Fibroblast of the conjunctiva (primary cell): ENCODE results near the gene MAGEB3.
"Not testable (repeated sequence)": the region's sequence is repeated elsewhere in the genome, so short reads cannot be mapped to it uniquely, and the experiment has no call there.

Experiments
- DNase-seq: peaks from one replicate; pipeline ENCODE4 v3.0.0-alpha.2; 2010; ENCODE audit warnings: low read depth

The MAGEB3 gene, protein sequence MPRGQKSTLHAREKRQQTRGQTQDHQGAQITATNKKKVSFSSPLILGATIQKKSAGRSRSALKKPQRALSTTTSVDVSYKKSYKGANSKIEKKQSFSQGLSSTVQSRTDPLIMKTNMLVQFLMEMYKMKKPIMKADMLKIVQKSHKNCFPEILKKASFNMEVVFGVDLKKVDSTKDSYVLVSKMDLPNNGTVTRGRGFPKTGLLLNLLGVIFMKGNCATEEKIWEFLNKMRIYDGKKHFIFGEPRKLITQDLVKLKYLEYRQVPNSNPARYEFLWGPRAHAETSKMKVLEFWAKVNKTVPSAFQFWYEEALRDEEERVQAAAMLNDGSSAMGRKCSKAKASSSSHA

DNA sequence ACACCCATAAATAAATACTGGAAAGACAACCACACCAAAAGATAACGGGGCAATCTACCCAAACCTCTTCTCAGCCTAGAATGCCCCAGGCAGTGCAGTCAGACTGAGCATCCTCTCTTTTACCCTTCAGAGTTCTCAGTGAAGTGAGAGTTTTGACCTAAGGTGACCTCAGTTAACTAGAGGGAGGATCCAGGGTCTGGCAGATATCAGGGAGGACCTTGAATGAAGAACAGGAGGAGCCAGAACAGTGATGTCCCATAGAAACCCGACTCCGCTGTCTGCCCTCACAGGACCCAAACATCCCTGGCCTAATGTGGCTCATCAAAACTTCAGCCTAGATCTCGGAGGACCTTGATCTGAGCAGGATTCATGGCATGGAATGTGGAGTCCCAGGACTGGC is at the start of gene MAGEB3:
Gene MAGEB3, plus strand, starts transcription at position 263 of the 400 bp plus-strand sequence. CDS start 5,268 bp downstream, outside the sequence.
- no peak for DNase-seq

GRCh38 chrX:30181353-30181752 is 49.1 kb upstream of the MAGEB3 start:
- no peak for DNase-seq

GRCh38 chrX:30183554-30183953 is 46.9 kb upstream of the MAGEB3 start:
- DNase-seq = no peak

- no peak for DNase-seq
Observed at GRCh38 chrX:30190426-30190825, 40.0 kb upstream of the MAGEB3 start.

DNA sequence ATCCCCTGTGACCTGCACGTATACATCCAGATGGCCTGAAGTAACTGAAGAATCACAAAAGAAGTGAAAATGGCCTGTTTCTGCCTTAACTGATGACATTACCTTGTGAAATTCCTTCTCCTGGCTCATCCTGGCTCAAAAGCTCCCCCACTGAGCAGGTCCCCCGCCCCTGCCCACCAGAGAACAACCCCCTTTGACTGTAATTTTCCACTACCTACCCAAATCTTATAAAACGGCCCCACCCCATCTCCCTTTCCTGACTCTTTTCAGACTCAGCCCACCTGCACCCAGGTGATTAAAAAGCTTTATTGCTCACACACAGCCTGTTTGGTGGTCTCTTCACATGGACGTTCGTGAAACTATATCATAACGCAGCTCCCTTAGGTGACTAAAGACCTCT is 36.5 kb upstream of the MAGEB3 start:
- DNase-seq = not testable (repeated sequence)

GRCh38 chrX:30196322-30196721 is 34.1 kb upstream of the MAGEB3 start:
- no peak for DNase-seq

GRCh38 chrX:30212172-30212571 is 18.3 kb upstream of the MAGEB3 start:
- DNase-seq = no peak

DNA sequence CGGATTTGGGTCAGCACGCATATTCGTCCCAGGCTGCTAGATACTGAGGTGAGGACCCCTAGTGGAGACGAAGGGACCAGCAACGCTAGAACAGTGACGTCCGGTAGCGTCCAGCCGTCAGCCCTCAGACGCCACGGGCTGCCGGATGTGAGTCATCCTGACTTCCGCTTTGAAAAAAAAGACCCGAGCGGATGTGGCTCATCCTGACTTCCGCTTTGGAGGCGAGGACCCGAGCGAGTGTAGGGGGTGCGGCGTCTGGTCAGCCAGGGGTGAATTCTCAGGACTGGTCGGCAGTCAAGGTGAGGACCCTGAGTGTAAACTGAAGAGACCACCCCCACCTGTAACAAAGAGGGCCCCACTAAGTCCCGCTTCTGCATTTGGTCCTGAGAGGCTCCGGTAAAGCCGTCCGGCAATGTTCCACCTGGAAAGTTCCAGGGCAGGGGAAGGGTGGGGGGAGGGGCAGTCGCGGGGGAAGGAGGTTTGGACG is 15.1 kb upstream of the MAGEB3 start, which contains the start of gene MAGEB2:
Gene MAGEB2, plus strand, starts transcription at position 207 of the 487 bp plus-strand sequence. CDS start 3,018 bp downstream, outside the sequence.
- DNase-seq = no peak

DNA sequence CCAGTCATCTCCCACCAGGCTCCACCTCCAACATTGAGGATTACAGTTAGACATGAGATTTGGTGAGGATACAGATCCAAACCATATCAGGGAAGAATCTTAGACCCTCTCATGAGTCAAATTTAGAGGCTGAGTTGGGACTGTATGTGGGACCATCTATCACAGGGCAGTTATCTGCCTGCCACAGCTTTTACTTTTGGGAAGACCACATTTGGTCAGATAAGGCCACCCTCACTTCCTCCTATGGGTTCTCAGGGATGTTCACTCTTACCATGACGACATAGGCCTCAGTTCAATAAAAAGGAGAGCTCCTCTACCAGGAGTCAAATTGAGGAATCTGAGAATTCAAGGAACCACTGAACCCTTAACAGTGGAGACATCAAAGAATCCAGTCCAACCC is 13.0 kb upstream of the MAGEB3 start:
- no peak for DNase-seq

DNA sequence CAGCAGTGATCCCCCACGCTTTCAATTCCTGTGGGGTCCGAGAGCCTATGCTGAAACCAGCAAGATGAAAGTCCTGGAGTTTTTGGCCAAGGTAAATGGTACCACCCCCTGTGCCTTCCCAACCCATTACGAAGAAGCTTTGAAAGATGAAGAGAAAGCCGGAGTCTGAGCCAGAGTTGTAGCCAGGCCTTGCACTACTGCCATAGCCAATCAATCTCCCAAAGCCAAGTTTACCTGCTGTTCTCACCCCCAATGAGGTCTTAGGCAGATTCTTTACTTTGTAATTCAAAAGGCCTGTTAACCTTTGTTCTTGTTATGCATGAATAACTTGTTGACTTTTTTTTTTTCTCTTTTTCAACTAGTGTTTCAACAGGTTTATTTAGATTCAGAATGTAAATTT is 11.1 kb upstream of the MAGEB3 start:
- no peak for DNase-seq

GRCh38 chrX:30220661-30221060 is 9.8 kb upstream of the MAGEB3 start:
- DNase-seq = no peak

GRCh38 chrX:30224536-30224935 is 5.9 kb upstream of the MAGEB3 start:
- DNase-seq = no peak

- DNase-seq = no peak
Observed at GRCh38 chrX:30228526-30228925, 1.9 kb upstream of the MAGEB3 start.

GRCh38 chrX:30241724-30242415 is 11.4 kb downstream of the MAGEB3 start, which contains the start of gene MAGEB4:
Gene MAGEB4, plus strand, starts transcription at chrX:30242000. Its CDS starts 136 bp downstream, at chrX:30242136.
- DNase-seq = no peak

DNA sequence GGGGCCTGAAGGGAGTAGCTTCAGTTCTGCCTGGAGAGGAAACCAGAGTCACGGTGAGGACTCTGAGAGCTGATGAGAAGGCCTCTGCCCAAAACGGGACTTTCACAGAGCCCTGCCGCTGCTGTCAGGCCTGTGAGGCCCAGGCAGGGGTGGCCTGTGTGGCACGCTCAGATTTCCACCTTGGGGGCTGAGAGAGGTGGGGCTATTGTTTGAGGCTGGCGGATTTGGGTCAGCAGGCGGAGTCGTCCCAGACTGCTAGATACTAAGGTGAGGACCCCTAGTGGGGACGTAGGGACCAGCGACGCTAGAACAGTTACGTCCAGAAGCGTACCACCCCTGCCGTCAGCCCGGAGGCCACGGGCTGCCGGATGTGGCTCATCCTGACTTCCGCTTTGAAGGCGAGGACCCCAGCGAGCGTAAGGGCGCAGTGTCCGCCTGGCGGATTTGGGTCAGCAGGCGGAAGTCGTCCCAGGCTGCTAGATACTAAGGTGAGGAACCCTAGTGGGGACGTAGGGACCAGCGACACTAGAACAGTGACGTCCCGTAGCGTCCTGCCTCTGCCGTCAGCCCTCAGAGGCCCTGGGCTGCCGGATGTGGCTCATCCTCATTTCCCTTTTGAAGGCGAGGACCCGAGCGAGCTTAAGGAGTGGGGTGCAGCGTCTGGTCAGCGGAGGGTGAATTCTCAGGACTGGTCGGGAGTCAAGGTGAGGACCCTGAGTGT is 16.5 kb downstream of the MAGEB3 start, which contains the start of gene MAGEB1:
Gene MAGEB1, plus strand, starts transcription at position 378 of the 721 bp plus-strand sequence. CDS start 3,348 bp downstream, outside the sequence.
- DNase-seq = no peak

- no peak for DNase-seq
Observed at GRCh38 chrX:30248854-30249253, 18.4 kb downstream of the MAGEB3 start.

- DNase-seq = no peak
Observed at GRCh38 chrX:30253257-30253656, 22.8 kb downstream of the MAGEB3 start.

DNA sequence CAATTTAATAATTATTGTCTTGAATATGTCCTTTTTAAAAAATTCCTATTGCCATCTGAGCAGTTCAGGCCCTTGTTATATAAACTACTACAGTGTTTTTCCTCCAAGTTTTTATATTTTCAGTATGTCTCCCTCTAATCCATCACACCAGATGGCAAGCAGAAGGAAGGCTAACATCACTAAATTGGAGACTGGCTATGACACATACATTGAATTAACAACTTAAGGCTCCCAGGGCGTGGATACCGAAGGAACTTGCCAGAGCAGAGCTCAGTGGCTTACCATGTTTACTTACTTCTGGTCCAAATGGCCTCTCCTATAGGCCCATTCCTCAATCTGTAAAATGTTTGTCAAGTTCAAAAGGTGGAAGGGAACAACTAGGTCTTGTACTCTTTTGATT is 29.5 kb downstream of the MAGEB3 start:
- no peak for DNase-seq

DNA sequence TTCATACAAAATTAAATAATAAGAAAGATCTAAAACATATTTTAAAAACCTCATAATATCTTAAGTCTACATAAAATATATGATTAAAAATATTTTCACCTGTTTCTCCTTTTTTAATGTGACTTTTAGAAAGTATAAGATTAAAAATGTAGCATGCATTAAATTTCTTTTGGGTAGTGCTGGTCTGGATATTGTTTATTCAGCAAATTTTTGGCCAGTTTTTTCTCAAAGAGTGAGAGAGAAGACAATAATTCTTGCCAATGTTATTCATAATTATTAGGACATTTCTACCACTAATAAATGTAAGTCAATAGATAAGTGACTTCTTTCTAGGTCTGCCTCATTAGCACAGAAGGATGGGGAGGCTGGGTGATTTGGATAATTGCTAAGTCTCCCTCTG is 30.6 kb downstream of the MAGEB3 start:
- DNase-seq = no peak

DNA sequence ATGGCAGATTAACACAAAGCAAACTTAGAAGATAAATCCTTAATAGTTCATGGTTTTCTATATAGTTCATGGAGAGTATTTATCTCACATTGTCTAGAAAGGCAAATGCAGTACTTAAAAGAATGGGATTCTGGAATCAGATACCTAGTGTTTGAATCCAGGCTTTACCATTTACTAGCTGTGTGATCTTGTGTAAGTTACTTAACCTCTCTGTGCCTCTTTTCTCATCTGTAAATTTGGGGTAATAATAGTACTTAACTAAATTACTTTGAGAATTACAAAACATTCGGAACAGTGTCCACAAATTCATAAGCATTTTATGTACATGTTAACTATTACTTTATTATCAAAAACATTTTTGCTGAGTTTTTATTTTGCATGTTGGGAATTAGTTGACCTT is 32.3 kb downstream of the MAGEB3 start:
- no peak for DNase-seq

DNA sequence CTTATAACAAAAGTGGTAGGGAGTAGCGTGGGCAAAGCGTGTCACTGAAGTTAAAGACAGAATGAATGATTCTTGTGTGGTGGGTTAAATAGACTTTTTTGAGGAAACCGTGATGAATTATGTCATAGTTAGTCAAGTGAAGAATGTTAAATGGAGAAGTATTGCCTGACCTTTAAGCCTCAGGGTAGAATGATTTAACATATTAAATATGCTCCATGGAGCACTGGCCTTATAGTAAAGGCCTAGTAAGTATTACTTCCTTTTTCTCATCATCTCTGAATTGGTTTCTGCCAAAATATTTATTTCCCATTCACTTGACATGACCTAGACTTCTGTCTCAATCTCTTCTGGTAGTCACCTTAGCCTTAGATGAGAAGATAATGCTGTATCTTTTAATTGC is 40.2 kb downstream of the MAGEB3 start:
- no peak for DNase-seq

- no peak for DNase-seq
Observed at GRCh38 chrX:30275498-30275897, 45.0 kb downstream of the MAGEB3 start.
